SK-N-SH (cell line): ENCODE results near the gene OXTR.

Experiments
- CHD2 ChIP-seq: fragments of 150-350 bp; IDR thresholded peaks from 2 replicates; pipeline ENCODE4 v1.6.1; 2018; ENCODE audit warnings: low read length; ENCODE audit not compliant: partially characterized antibody
- CTCF ChIP-seq: fragments of 200-600 bp; sonication (generic); IDR thresholded peaks from 2 replicates; pipeline ENCODE4 v1.6.1; 2017; ENCODE audit warnings: antibody characterized with exemption, mild to moderate bottlenecking, moderate library complexity
- ELF1 ChIP-seq: IDR thresholded peaks from 2 replicates; pipeline ENCODE4 v1.4.0; 2012
- FOSL2 ChIP-seq: IDR thresholded peaks from 2 replicates; pipeline ENCODE4 v1.4.0; 2012; ENCODE audit warnings: low read depth, mild to moderate bottlenecking, moderate library complexity, borderline replicate concordance
- MAX ChIP-seq: IDR thresholded peaks from 2 replicates; pipeline ENCODE4 v1.4.0; 2012; ENCODE audit warnings: low read depth
- NFIC ChIP-seq: IDR thresholded peaks from 2 replicates; pipeline ENCODE4 v1.4.0; 2012; ENCODE audit warnings: borderline replicate concordance
- NRF1 ChIP-seq: IDR thresholded peaks from 2 replicates; pipeline ENCODE4 v1.6.1; 2012; ENCODE audit warnings: low read depth, mild to moderate bottlenecking, low read length
- PBX3 ChIP-seq: IDR thresholded peaks from 2 replicates; pipeline ENCODE4; 2012
- POLR2AphosphoS5 ChIP-seq: IDR thresholded peaks from 2 replicates; pipeline ENCODE4 v1.6.1; 2012; ENCODE audit warnings: low read depth, low read length
- RAD21 ChIP-seq: IDR thresholded peaks from 2 replicates; pipeline ENCODE4 v1.6.1; 2012; ENCODE audit warnings: mild to moderate bottlenecking, low read length
- RCOR1 ChIP-seq: fragments of 150-350 bp; IDR thresholded peaks from 2 replicates; pipeline ENCODE4 v1.6.1; 2017; ENCODE audit warnings: antibody characterized with exemption, low read length
- RXRA ChIP-seq: IDR thresholded peaks from 2 replicates; pipeline ENCODE4 v1.4.0; 2012; ENCODE audit warnings: low read depth, mild to moderate bottlenecking, borderline replicate concordance
- USF2 ChIP-seq: fragments of 150-350 bp; IDR thresholded peaks from 2 replicates; pipeline ENCODE4 v1.6.1; 2017; ENCODE audit warnings: antibody characterized with exemption, low read length, low read depth, borderline replicate concordance

GRCh38 chr3:8756671-8757070 lies 12.7 kb downstream of the OXTR start:
- TF ChIP-seq CTCF (no peak), POLR2AphosphoS5 (no peak), RAD21 (no peak), NFIC (no peak), NRF1 (no peak), USF2 (no peak), CHD2 (no peak), PBX3 (no peak), RCOR1 (no peak), RXRA (no peak), MAX (no peak), FOSL2 (no peak), ELF1 (no peak)
